ENCODE measurements around the gene PIP4K2C.
"Not testable (repeated sequence)": the region's sequence is repeated elsewhere in the genome, so short reads cannot be mapped to it uniquely, and the experiment has no call there.

Gene PIP4K2C

DNA sequence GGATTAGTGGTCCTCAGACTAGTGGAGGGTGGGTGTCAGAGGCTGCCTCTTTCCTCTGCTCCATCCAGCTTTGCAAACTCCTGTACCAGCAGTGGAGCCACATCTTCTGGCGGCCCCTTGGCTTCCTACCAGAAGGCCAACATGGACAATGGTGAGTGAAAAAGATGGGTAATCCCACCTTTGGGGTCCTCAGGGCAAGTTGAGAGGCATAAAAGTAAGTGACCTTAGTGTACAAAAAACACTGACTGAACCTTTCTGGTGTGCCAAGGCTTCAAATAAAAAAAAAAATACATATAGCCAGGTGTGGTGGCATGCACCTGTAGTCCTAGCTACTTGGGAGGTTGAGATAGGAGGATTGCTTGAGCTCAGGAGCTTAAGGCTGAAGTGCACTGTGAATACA is 9.2 kb upstream of the PIP4K2C start:
- in situ Hi-C loops (cut with HindIII; ENCODE audit: low pct_ligation_motif_present, low pct_unique_long_range_greater_than_20kb, low sequenced_read_pairs), result no loop called here
- DNase-seq, result no peak

DNA sequence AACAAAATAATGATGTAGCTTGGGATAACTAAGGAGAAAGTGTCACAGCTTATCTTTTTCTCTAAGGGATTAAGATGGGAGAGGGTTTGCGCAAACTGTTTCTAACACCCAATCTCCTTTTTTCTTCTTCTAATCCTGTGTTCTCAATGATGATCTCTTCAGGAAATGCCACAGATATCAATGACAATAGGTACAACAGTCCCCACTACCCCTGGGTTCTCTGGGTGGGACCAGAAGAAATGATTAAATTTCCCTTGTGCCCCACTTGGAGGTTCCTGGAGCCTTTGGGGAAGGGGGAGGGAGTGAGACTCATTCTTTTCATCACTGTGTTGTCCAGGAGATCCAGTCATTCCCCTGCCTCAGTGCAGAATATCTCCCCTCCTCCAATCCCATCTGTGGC is 8.6 kb upstream of the PIP4K2C start:
- no peak for DNase-seq
- in situ Hi-C loops (cut with HindIII; ENCODE audit: low pct_ligation_motif_present, low pct_unique_long_range_greater_than_20kb, low sequenced_read_pairs), result no loop called here

DNA sequence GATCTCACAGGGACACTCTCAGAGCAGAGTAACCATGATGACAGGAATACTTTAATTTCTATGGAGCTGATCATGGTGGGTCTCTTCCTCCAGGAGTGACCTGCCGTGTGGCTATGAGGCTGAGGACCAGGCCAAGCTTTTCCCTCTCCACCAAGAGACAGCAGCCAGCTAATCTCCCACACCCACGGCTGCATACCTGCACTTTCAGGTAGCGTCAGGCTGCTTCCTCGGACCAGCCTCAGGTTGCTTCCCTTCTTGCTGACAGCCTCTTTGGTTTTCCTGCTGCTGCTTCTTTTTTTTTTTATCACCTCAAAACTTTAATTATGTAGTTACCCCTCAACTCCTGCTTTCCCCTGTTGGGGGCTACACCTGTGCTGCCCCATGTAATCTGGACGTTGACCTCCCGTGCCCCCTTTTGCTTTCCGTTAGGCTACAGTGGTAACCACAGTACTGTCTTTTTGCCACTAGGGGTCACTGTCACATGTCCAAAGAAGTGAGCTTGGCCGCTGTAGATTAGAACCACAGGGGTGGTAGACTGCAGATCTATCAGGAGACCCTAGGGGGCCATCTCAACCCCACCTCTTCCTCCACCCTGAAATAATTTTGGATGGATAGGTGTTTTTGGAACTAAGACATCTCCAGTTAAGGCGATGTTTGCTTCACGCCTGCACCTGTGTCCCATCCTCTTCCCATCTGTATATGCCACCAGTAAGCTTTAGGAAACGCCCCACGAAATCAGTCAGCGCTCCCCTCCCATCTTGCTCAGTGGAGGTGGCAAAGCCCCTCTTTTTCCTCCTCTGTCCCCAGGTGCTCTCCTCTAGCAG is 7.8 kb upstream of the PIP4K2C start:
- in situ Hi-C loops (cut with HindIII; ENCODE audit: low pct_ligation_motif_present, low pct_unique_long_range_greater_than_20kb, low sequenced_read_pairs), result no loop called here

DNA sequence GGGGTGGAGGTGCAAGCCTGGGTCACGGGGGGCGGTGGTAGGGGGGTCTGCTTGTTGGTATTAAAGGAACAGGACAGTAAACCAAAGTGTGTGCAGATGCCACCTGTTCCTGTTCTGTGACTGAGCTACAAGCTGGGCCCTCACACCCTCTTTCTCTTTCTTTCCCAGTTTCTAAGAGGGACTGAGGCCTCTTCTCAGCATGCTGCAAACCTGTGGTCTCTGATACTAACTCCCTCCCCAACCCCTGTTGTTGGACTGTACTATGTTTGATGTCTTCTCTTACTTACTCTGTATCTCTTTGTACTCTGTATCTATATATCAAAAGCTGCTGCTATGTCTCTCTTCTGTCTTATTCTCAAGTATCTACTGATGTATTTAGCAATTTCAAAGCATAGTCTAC is 6.9 kb upstream of the PIP4K2C start:
- in situ Hi-C loops (cut with HindIII; ENCODE audit: low pct_ligation_motif_present, low pct_unique_long_range_greater_than_20kb, low sequenced_read_pairs), result no loop called here

More for the DNA sequence above, 7.8 kb upstream of the PIP4K2C start:
- DNase-seq, result peak; percentile 93

DNA sequence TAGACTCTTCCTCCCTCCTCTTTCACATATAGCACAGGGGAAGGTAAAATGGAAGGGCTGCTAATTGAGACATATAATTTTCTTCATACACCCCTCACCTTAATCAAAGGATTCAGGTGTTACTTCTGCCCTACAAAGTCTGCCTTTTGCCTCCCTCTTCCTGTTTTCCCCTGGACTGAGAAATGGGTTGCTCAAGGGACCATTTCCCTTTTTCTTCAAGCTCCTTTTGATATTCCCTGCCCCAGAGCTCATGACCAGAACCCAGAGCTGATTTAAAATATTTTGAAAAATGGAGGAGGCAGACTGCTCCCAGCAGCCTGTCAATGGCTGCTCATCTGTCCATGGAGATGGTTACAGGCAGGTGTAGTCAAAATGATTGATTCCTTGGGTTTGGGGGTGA is 6.3 kb upstream of the PIP4K2C start:
- in situ Hi-C loops (cut with HindIII; ENCODE audit: low pct_ligation_motif_present, low pct_unique_long_range_greater_than_20kb, low sequenced_read_pairs), result no loop called here
- no peak for DNase-seq

More for the DNA sequence above, 6.9 kb upstream of the PIP4K2C start:
- DNase-seq, result no peak

DNA sequence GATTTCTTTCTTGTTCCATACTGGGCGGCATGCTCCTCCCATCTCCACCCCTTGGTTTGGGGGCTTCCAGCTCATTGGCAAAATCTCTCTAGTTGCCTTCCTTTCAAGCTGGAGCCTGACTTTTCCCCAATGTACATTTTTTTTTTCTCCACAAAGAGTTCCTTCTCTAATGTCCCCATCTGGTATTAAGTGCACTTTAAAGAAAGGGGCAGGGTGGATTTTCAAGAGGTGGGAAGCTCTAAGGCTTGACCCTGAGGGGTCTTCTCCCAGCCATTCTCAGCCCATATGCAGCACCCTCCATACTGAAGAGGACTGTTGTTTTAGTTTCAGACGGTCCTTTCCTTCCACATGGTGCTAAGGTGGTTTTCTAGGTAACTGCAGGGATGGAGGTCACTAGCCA is 5.8 kb upstream of the PIP4K2C start:
- in situ Hi-C loops (cut with HindIII; ENCODE audit: low pct_ligation_motif_present, low pct_unique_long_range_greater_than_20kb, low sequenced_read_pairs), result no loop called here
- no peak for DNase-seq

DNA sequence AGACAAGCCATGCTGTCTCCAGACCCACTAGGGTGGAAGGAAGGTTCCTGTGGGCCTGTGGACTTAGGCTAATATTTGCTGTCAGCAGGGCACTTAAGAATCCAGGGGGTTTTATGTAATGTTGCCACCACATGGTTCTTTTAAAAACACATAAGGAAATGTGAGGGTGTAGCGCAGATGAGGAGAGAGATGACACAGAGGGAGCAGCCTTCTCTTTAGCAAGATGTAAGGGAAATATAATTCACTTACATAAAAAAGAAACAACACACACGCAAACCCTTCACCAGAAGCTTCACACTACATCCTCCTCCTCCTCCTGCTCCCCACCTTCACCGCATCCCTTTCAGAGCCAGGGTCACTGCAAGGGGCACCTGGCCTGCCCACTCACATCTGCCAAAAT is 4.9 kb upstream of the PIP4K2C start:
- in situ Hi-C loops (cut with HindIII; ENCODE audit: low pct_ligation_motif_present, low pct_unique_long_range_greater_than_20kb, low sequenced_read_pairs), result no loop called here
- no peak for DNase-seq

DNA sequence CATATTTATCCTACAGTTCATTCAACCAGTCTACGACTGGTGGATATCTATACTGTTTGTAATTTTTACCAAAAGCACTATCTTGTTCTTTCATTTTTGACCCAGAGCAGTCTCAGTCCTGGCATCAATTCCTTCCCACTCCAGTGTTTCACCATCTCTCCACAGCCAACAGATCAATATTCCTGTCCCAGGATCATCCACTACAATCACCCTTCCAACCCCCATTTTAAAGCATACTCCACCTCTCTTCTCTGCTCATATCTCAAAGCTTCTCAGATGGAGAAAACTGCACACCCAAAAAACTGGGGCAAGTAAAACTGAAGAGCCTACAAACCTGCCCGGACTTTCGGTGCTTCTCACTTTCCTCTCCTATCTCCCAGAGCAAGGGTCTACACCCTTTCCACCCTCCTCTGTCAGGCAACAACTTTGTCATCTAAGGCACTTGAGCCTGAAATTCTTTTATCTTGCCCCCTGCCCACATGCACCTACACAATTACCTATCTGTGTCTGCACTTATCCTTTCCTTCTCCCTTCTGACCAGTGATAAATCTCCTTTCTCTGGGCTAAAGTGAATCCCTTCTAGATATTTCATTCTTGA is 4.1 kb upstream of the PIP4K2C start:
- no peak for DNase-seq
- in situ Hi-C loops (cut with HindIII; ENCODE audit: low pct_ligation_motif_present, low pct_unique_long_range_greater_than_20kb, low sequenced_read_pairs), result no loop called here

DNA sequence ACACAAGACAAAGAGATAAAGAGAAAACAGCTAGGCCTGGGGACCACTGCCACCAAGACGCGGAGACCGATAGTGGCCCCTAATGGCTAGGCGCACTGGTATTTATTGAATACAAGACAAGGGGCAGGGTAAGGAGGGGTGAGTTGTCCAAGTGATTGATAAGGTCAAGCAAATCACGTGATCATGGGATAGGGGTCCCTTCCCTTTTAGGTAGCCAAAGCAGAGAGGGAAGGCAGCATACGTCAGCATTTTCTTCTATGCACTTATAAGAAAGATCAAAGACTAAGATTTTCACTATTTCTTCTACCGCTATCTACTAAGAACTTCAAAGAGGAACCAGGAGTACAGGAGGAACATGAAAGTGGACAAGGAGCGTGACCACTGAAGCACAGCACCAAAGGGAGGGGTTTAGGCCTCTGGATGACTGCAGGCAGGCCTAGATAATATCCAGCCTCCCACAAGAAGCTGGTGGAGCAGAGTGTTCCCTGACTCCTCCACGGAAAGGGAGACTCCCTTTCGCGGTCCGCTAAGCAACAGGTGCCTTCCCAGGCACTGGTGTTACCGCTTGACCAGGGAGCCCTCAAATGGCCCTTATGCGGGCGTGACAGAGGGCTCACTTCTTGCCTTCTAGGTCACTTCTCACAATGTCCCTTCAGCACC is 1.9 kb upstream of the PIP4K2C start:
- in situ Hi-C loops (cut with HindIII; ENCODE audit: low pct_ligation_motif_present, low pct_unique_long_range_greater_than_20kb, low sequenced_read_pairs); DNase-seq: not testable (repeated sequence)

DNA sequence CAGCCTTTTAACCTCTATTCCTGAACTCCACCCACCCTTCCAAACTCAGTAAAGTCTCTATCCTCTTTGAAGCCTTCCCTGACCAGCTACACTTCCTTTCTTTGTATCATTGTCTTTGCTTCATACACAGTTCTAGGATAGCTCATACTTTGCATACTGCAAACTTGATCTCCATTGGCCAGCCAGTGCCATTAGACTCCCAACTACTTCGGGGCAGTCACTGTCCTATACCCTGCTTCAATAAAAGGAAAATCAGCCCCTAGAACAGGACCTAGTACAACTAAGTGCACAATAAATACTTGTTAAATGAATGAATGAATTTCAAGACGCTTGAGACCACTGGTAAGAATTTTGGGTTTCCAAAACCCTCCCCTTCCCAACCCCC is 521 bp upstream of the PIP4K2C start:
- in situ Hi-C loops (cut with HindIII; ENCODE audit: low pct_ligation_motif_present, low pct_unique_long_range_greater_than_20kb, low sequenced_read_pairs), result no loop called here
- DNase-seq, result no peak

DNA sequence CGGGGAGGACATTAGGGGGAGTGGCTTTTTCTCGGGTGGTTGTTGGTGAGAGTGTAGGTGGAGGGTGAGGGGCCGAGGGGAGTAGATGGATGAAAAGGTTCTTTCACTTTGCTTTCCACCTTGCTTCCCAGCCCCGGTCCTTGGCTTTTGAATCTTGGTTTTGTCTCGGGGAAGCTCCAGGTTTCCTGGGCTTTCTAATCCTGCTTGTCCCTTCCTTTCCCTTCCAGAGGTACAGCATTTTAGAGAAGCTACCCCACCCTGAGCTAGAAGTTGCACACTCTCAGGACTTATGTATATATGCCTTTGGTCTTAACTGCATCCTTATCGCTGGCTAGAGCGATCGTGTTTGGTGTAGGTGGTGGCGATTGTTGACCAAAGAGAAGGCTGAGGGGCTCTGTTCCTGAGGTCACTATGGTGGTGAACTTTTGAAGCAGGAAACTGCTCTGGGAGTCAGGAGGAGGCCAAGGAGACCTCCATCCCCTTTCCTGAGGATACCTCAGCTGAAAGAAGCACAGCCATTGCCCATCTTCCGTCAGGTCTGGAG is 862 bp downstream of the PIP4K2C start:
- in situ Hi-C loops (cut with HindIII; ENCODE audit: low pct_ligation_motif_present, low pct_unique_long_range_greater_than_20kb, low sequenced_read_pairs), result no loop called here
- DNase-seq, result no peak

DNA sequence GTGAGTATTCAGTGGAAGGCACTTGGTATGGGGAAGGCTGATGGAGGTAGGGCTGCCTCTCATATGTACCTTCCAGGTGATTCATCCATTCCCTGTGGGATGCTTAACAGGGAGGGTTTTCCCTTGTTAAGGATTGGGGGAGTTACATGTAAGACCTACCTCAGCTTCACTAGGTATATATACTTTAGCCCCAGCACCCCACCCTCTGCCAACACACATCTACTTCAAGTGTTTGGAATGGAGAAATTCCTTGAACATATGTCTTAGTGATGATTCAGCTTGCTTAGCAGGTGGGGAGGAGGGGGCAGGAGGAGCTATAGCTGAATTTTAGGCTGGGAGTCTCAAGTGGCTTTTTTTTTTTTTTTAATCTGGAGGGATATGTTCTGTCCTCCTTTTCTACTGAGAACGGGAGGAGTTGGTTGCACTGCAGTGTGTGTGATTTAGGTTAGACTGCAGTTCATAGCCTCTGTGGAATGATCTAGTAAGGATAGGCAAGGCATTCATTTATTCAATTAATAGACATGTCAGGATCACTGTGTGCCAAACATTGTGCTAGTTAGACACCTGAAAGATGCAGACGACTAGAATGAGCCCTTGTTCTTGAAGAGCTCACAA is 1.7 kb downstream of the PIP4K2C start:
- no peak for DNase-seq
- in situ Hi-C loops (cut with HindIII; ENCODE audit: low pct_ligation_motif_present, low pct_unique_long_range_greater_than_20kb, low sequenced_read_pairs), result no loop called here

DNA sequence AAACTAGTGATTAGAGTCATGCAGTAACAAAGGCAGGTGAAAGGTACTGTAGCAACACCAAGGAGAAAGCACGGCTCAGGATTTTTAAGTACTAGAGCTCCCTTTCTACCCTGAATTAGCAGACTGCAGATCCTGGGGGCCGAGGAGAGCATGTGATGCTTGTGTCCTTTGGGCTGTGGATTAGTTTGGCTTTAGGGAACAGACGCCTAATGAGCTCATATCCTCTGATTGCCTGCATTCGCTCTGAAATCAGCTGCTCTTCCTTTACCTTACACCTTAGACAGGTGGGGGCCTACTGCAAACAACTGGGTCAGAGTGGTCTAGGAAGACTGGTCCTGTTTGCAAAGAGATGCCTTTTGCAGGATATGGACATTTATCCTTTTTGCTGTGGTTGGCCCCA is 2.2 kb downstream of the PIP4K2C start:
- no peak for DNase-seq
- in situ Hi-C loops (cut with HindIII; ENCODE audit: low pct_ligation_motif_present, low pct_unique_long_range_greater_than_20kb, low sequenced_read_pairs), result no loop called here

DNA sequence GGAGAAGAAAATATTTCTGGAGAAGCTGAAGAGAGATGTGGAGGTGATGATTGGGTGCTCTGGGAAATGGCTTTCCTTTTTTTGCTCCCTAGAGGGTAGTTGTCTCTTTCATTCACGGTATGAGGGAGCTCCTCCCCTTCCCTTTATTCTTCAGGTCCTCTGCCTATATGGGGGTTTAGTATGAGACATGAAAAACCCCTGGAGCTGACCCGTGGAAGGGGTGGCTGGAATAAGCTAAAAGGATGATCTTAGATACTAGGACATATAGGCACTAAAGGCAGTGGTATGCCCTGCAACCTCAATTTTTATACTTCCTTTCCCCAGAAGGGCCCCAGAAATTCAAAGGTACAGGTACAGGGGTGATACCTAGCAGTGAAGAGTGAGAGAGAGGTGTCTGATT is 9.4 kb downstream of the PIP4K2C start:
- no peak for DNase-seq
- in situ Hi-C loops (cut with HindIII; ENCODE audit: low pct_ligation_motif_present, low pct_unique_long_range_greater_than_20kb, low sequenced_read_pairs), result no loop called here

DNA sequence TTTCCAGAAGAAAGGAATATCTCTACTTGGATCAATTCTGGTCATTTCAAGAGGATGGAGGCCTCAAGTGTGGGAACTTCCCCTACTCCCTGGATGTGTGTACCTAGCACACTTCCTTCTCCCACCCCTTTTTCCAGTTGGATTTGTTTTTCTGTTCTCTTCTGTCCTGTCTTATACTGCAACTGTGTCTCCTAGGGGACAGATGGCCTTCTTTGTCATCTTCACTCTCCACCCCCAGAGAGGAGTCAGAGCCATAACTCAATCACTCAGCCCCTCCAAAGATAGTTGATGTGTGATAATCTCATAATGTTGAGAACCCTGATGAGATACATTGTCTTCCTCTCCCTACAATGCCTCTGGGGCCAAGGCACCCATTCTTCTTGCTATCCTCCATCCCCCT is 11.6 kb downstream of the PIP4K2C start:
- in situ Hi-C loops (cut with HindIII; ENCODE audit: low pct_ligation_motif_present, low pct_unique_long_range_greater_than_20kb, low sequenced_read_pairs), result no loop called here
- DNase-seq, result no peak

DNA sequence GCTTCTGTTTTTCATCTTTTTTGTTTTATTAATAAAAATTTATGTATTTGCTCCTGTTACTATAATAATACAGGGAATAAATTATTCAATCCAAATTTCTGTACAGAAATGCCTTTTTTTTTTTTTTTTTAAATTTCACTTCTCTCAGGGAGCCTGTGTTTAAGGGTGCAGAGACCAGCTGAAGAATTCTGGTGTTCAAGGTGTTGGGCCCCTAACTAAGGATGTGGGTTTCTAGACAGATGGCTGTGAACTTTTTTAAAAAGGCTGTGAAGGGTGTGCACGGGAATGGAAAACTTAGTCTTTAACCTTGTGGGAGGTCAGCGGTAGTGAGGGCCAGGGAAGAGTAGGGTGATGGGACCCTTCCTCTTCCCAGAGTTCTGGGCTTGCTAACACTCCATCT is 12.3 kb downstream of the PIP4K2C start:
- in situ Hi-C loops (cut with HindIII; ENCODE audit: low pct_ligation_motif_present, low pct_unique_long_range_greater_than_20kb, low sequenced_read_pairs), result no loop called here
- no peak for DNase-seq

DNA sequence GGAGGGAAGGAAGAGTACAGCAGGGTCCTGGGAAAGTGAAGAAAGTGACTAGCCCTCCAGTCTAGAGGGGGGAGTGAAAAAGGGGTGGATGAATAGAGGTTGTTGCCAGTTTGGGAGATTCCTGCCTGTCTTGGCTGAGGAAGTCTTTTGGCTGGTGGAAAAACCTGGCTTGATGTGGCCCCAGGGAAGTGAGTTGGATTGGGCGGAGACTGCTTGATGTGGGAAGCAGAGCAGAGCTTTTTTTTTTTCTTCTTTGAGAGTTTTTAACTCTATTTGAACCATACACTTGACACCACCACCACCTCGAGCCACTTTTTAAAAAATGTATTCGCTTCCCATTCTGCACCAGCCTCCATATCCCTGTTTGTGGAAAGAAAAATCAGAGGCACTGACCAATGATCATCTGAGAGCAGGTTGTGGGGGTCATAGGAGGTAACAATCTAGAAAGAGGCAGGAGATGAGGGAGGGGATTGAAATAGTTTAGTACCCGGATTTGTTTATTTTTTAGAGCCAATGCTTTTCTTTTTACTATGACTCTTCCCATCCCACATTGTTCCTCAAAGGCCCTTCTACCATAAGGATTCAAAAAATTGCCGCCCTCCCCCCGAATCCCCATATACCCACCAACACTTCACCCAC is 12.9 kb downstream of the PIP4K2C start:
- DNase-seq, result peak; percentile 60
- in situ Hi-C loops (cut with HindIII; ENCODE audit: low pct_ligation_motif_present, low pct_unique_long_range_greater_than_20kb, low sequenced_read_pairs), result no loop called here

DNA sequence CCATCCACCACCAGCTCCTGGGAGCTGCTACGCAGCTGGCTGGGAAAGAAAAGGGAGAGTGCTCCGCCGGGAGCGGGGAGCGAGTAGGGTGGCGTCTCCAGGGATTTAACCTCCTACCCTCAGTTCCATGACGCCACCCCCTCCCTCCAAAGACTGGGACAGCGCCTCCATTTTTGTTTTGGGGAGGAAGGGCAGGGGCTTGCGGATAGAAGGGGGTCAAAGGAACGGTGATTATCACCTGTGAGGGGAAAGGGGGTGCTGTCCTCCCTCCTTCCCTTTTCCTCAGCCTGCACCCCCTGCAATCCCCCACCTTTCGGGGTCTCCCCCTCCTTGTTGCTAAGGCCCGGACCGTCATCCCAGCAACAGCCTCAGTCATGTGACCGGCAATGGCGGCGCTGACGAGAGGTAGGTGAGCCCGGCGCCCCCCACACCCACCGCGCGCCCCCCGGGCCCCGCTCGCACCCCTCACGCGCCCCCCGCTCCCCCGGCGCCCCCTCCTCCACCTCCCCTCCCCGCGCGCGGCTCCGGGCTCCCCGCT is 13.5 kb downstream of the PIP4K2C start, which contains the start of gene DTX3:
DTX3 (plus strand) TSS at position 371 of the 538 bp plus-strand sequence. CDS start 1,694 bp downstream, outside the sequence.
- peak; percentile 70 for DNase-seq
- in situ Hi-C loops (cut with HindIII; ENCODE audit: low pct_ligation_motif_present, low pct_unique_long_range_greater_than_20kb, low sequenced_read_pairs), result no loop called here

All from ACHN (cell line).